Sigmoid colon (tissue), 4 donors: Measurements from ENCODE around the gene FSTL1.

ENCODE experiments used
- CTCF ChIP-seq, 4 experiments: fragments of 450-650 bp in 3 of 4; fragments of 200-600 bp in 1 of 4; IDR thresholded peaks; one replicate each; pipeline ENCODE4 v1.5.1; 2016 to 2019; ENCODE audit warnings: antibody characterized with exemption in 4 of 4, mild to moderate bottlenecking in 3 of 4, moderate library complexity in 2 of 4
- EP300 ChIP-seq, 4 donors: sonication (generic); formaldehyde crosslinking; IDR thresholded peaks; one replicate each; pipeline ENCODE4 v1.6.1; 2017; ENCODE audit warnings: antibody characterized with exemption in 4 of 4
- POLR2A ChIP-seq, 2 donors: fragments of 450-650 bp; IDR thresholded peaks; one replicate each; pipeline ENCODE4 v1.6.1; 2016; ENCODE audit warnings: antibody characterized with exemption in 2 of 2, mild to moderate bottlenecking in 2 of 2, moderate library complexity in 2 of 2
- POLR2AphosphoS5 ChIP-seq, 4 donors: sonication (generic); formaldehyde crosslinking; IDR thresholded peaks; one replicate each; pipeline ENCODE4 v1.6.1; 2017; ENCODE audit warnings: antibody characterized with exemption in 4 of 4

GRCh38 chr3:120451806-120452205, 1.0 kb upstream of the FSTL1 start:
- TF ChIP-seq CTCF (IDR thresholded peaks at IDR 0.05) (no peak), EP300 (IDR thresholded peaks at IDR 0.05) (no peak), POLR2A (IDR thresholded peaks at IDR 0.05) (no peak), POLR2AphosphoS5 (IDR thresholded peaks at IDR 0.05) (no peak)
